Activated CD4-positive, alpha-beta T cell treated with anti-CD3 and anti-CD28 coated beads for 1 hour (primary cell): Measurements from ENCODE around the gene PRR19.

Experiments
- DNase-seq: peaks from one replicate; pipeline ENCODE4 v3.0.0-alpha.2; 2020

Gene PRR19

GRCh38 chr19:42271861-42272534 is 29.9 kb upstream of the PRR19 start:
- no peak for DNase-seq

- DNase-seq: no peak
These were observed 29.4 kb upstream of the PRR19 start for GRCh38 chr19:42272535-42272897.

GRCh38 chr19:42272989-42273406 is 28.9 kb upstream of the PRR19 start:
- no peak for DNase-seq

GRCh38 chr19:42273407-42274064 is 28.4 kb upstream of the PRR19 start:
- no peak for DNase-seq

GRCh38 chr19:42274065-42274682 is 27.8 kb upstream of the PRR19 start:
- no peak for DNase-seq

- DNase-seq: no peak
These were observed 26.8 kb upstream of the PRR19 start for GRCh38 chr19:42275103-42275502.

- DNase-seq: no peak
These were observed 26.4 kb upstream of the PRR19 start for GRCh38 chr19:42275517-42275916.

GRCh38 chr19:42276284-42276683 is 25.6 kb upstream of the PRR19 start:
- DNase-seq: no peak

- DNase-seq: no peak
These were observed 25.1 kb upstream of the PRR19 start for GRCh38 chr19:42276821-42277220.

DNA sequence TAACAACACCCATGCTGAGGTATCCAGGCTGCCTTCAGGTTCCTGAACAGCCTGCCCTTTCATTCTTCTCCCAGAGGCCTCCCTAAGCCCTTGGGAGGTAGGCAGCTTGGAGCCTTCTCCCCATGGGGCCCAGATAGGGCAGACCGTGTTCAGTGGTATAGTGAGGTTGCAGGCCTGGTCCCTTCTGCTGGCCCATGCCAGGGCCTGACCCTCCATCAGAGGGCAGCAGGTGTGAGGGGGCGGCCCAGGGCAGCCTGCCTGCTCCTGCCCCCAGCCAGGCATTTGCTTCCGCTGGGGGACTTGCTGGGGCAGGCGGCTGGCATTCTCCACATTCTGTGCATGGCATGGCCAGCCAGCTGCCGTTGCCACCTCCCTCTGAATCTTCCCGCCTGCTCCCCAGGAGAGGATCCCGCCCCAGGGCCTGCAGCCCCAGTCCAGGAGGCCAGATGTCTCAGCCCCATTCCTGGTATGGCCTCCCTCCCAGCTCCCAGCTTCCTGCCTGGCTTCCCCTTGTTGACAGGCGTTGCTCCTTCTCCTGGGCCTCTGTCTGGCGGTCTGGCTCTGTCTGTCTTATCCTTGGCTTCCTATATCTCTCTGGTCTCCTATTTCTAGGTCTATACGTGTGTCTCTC is 24.0 kb upstream of the PRR19 start:
- DNase-seq: no peak

GRCh38 chr19:42278452-42279154 is 23.3 kb upstream of the PRR19 start:
- no peak for DNase-seq

GRCh38 chr19:42279155-42279901 is 22.6 kb upstream of the PRR19 start:
- DNase-seq: no peak

GRCh38 chr19:42279902-42280814 is 21.8 kb upstream of the PRR19 start:
- DNase-seq: peak; percentile 78

GRCh38 chr19:42280815-42281145 is 21.2 kb upstream of the PRR19 start:
- no peak for DNase-seq

- DNase-seq: no peak
These were observed 20.6 kb upstream of the PRR19 start for GRCh38 chr19:42281146-42281826.

DNA sequence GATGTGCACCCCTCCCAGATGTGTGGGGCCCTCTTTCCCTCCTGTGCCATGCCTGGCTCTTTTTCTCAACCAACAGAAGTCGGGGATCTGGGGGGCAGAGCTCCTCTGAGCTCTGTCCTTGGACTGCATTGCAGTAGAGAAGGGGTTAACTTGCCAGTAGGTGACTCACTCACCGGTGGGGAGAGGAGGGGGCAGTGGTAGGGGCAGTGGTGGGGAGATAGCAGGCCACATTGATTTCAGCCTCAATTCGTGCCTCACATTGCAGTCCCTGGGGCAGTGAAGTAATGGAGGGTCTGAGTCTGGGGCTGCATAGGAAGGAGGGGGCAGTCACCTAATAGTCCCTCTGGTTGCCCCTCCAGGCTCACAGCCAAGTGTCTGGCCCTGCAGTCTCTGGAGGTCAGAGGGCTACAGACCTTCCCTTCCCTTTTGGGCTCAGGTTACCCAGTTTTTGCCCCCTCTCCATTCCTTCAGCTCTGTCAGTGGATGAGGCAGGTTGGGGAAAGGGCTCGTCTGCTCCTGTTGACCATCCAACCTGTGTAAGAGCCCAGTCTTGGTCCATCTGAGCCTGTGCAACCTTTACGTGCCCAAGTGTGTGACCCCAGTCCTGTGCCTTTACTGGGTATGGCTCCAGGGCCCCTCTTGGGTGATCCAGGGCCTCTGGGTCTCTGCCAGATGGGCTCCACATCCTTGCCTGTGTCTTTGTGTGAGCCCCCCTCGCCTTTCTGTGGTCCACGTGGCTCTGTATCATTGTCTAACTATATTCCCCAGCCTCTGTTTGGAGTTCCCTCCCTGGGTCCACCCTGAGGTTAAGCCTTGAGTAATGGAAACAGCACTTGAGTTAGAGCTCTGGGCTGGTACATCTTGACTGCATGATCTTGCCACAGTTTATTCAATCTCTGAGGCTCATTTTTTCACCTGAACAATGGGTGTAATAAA is 19.8 kb upstream of the PRR19 start:
- no peak for DNase-seq

DNA sequence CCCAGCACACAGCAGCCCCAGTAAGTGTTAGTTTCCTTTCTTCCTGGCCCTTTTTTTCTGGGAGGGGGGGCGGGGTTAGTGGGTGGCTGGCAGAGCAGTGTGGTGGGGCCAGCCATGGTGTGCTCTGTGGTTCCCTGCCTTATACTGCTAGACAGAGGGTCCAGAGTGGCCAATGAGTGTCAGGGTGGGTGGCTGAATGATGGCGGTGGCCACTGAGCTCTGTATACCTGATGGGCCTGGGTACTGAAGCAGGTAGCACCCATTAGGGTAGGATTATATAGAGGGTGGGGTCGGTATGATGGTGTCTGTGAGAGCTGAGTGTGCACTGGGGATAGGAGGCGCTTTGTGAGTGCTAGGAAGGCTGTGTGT is 19.1 kb upstream of the PRR19 start:
- no peak for DNase-seq

GRCh38 chr19:42283188-42284065 is 18.5 kb upstream of the PRR19 start:
- peak; percentile 94 for DNase-seq

GRCh38 chr19:42284066-42284501 is 17.8 kb upstream of the PRR19 start:
- DNase-seq: peak; percentile 81
